Hematopoietic multipotent progenitor cell treated with erythropoietin and hydrocortisone succinate and interleukin-3 and kit ligand, for 17 days (in vitro differentiated cells): ENCODE results near the gene ICAM5.
"Not testable (repeated sequence)": the region's sequence is repeated elsewhere in the genome, so short reads cannot be mapped to it uniquely, and the experiment has no call there.

ENCODE experiments used
- DNase-seq: peaks from one replicate; pipeline ENCODE4 v3.0.0-alpha.2; 2015; ENCODE audit warnings: low spot score

ICAM5 gene

DNA sequence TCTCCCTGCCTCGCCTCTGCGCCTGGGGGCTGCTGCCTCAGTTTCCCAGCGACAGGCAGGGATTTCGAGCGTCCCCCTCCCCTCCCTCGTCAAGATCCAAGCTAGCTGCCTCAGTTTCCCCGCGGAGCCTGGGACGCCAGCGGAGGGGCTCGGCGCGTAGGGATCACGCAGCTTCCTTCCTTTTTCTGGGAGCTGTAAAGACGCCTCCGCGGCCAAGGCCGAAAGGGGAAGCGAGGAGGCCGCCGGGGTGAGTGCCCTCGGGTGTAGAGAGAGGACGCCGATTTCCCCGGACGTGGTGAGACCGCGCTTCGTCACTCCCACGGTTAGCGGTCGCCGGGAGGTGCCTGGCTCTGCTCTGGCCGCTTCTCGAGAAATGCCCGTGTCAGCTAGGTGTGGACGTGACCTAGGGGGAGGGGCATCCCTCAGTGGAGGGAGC is 19.6 kb upstream of the ICAM5 start:
- no peak for DNase-seq

DNA sequence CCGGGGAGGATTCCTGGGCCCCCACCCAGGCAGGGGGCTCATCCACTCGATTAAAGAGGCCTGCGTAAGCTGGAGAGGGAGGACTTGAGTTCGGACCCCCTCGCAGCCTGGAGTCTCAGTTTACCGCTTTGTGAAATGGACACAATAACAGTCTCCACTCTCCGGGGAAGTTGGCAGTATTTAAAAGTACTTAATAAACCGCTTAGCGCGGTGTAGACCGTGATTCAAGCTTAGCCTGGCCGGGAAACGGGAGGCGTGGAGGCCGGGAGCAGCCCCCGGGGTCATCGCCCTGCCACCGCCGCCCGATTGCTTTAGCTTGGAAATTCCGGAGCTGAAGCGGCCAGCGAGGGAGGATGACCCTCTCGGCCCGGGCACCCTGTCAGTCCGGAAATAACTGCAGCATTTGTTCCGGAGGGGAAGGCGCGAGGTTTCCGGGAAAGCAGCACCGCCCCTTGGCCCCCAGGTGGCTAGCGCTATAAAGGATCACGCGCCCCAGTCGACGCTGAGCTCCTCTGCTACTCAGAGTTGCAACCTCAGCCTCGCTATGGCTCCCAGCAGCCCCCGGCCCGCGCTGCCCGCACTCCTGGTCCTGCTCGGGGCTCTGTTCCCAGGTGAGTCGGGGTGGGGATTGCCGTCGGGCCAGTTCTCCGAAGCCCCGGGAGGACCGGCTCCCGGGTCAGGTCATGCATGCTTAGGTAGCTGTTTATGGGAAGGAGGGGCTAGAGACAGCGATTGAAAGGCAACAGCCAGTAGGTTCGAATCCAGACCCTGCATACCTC is 18.9 kb upstream of the ICAM5 start, which contains the start of gene ICAM1:
Gene ICAM1 (plus strand): TSS at position 505 of the 779 bp plus-strand sequence. CDS start 40 bp downstream, at position 545.
- DNase-seq = no peak

DNA sequence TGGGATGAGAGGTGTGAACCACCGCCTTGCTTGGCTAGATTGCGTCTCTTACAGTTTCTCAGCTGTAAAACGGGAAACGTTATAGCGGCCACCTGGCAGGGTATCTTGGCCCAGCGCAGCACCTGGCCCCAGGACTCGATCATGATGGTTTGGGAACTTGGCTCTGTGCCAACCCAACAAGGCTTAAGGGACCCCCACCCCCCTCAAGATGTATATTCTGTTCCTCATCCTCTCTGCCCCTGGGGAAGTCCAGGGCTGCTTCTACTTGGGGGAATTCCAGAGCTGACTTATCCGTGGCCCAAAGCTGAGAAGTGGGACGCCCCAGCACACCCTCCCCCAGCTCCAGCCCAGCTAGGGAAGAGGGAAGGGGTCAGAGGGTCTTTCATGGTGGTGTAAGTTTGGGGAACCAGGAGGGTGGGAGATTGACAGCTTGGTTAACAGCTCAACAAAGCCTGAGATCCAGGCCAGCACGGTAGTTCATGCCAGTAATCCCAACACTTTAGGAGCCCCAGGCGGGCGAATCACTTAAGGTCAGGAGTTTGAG is 18.1 kb upstream of the ICAM5 start:
- DNase-seq = no peak

DNA sequence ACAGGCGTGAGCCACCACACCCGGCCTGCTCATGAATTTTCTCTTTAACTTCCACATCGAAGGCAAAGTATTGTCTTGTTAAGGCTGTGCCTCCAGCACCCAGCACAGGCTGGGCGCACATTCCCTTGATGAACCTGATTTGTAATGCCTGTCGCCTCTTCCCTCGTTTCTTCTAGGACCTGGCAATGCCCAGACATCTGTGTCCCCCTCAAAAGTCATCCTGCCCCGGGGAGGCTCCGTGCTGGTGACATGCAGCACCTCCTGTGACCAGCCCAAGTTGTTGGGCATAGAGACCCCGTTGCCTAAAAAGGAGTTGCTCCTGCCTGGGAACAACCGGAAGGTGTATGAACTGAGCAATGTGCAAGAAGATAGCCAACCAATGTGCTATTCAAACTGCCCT is 15.2 kb upstream of the ICAM5 start:
- no peak for DNase-seq

DNA sequence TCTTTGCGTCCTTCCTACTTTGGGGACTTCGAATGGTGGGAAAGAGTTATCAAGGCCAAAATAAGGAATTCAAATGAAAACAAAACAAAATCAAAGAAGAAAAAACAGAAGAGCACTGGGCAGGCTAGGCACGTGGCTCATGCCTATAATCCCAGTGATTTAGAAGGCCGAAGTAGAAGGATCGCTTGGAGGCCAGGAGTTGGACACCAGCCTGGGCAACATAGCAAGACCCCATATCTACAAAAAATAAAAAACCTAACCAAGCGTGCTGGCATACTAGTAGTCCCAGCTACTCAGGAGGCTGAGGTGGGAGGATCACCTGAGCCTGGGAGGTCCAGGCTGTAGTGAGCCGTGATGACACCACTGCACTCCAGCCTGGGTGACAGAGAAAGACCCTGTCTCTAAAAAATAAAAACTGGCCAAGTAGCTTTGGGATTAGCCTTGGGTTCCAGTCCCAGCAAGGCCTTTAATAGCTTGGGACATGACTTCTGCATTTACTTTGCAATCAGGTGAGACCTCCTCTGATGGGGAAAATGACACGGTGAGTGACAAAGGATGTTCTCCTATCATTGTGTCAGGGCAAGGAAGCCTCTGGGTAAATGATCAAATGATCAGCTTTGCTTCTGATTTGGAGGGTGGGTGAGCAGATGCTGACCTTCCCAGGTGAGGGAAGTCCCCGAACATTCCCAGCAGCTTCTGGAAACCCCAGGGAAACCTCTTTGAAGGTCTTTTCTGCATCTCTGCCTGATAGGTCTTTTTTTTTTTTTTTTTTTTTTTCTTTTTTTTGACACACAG is 11.8 kb upstream of the ICAM5 start:
- no peak for DNase-seq

DNA sequence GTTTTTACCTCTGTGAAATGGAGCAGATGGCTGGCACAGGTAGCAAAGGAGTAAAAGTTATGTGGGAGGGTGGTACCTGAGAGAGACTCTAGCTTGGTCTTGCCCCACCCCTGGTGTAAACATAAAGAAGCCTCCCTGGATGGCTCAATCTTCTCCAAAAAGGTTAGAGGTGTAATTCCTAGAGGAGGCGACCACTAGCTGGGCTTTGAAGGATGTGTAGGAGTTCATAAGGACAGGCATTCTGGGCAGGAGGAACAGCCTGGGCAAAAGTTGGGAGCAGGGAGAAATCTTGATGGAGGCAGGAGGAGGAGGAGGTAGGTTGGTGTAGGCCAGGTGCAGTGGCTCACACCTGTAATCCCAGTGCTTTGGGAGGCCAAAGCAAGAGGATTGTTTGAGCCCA is 10.8 kb upstream of the ICAM5 start:
- DNase-seq = no peak

DNA sequence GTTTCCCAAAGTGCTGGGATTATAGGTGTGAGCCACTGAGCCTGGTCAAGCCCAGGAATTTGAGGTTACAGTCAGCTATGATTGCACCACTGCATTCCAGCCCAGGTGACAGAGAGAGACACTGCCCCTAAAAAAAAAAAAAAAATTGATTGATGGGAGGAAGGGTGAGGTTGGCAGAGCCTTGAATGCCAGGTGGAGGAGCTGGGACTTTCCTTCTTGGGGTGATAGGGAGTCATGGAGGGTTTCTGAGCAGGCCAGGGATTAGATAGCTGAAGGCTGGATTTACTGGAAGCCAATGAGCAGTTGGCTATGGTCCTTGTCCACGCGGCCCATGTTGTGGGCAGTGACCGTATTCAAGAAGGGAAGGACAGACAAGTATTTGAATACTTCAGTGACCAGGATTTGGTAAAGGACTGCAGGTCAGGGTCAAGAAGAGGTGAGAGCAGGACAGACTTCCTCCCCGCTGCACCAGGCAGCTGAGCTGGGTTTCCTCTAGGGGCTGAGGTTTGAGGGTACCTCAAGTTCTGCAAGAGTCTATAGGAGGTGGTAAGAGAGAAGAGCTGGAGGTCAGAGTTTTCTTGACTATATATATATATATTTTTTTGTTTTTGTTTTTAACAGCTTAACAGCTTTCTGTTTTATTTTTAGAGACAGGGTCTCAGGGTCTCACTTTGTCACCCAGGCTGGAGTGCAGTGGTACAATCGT is 9.9 kb upstream of the ICAM5 start:
- DNase-seq = no peak

DNA sequence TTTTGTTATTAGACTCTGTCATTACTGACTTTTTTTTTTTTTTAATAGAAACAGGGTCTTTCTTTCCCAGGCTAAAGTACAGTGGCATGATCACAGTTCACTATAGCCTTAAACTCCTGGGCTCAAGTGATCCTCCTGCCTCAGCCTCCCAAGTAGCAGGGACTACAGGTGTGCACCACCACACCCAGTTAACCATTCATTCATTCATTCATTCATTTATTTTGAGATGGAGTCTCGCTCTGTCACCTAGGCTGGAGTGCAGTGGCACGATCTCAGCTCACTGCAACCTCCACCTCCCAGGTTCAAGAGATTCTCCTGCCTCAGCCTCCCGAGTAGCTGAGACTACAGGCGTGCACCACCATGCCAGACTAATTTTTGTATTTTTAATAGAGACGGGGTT is 7.7 kb upstream of the ICAM5 start:
- not testable (repeated sequence) for DNase-seq

DNA sequence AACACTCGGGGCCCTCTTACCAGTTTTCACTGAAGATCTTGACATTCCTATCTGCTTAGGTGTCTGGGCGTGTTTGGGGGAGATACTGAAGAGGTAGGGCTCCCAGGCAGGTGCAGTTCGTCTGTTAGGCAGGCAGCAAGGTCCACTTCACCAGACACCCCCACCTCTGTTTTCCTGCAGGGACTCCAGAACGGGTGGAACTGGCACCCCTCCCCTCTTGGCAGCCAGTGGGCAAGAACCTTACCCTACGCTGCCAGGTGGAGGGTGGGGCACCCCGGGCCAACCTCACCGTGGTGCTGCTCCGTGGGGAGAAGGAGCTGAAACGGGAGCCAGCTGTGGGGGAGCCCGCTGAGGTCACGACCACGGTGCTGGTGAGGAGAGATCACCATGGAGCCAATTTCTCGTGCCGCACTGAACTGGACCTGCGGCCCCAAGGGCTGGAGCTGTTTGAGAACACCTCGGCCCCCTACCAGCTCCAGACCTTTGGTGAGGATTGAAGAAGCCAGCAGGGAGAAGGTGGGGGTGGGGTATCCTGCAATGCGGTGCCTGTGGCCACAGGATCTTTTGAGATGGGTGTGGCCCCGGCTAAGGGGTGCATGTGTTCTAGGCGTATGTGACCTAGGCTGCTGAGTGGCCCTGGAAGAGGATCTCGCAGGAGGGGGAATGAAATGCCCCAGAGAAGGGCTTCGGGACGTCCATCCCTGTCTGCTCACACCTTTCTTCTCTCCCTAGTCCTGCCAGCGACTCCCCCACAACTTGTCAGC is 6.3 kb upstream of the ICAM5 start:
- no peak for DNase-seq

DNA sequence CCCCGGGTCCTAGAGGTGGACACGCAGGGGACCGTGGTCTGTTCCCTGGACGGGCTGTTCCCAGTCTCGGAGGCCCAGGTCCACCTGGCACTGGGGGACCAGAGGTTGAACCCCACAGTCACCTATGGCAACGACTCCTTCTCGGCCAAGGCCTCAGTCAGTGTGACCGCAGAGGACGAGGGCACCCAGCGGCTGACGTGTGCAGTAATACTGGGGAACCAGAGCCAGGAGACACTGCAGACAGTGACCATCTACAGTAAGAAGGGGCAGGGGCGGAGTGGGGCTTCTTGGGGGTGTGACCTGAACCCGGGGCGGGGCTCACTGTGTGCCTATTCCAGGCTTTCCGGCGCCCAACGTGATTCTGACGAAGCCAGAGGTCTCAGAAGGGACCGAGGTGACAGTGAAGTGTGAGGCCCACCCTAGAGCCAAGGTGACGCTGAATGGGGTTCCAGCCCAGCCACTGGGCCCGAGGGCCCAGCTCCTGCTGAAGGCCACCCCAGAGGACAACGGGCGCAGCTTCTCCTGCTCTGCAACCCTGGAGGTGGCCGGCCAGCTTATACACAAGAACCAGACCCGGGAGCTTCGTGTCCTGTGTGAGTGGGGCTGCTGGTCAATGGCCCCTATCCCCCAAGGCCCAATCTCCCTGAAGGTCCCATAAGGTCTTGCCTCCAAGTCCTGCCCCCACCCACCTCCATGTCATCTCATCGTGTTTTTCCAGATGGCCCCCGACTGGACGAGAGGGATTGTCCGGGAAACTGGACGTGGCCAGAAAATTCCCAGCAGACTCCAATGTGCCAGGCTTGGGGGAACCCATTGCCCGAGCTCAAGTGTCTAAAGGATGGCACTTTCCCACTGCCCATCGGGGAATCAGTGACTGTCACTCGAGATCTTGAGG is 5.4 kb upstream of the ICAM5 start:
- DNase-seq = no peak

DNA sequence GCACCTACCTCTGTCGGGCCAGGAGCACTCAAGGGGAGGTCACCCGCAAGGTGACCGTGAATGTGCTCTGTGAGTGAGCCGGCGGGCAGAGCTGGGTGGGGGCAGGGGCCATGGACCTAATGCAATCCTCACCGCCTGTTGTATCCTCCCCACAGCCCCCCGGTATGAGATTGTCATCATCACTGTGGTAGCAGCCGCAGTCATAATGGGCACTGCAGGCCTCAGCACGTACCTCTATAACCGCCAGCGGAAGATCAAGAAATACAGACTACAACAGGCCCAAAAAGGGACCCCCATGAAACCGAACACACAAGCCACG is 4.8 kb upstream of the ICAM5 start:
- no peak for DNase-seq

DNA sequence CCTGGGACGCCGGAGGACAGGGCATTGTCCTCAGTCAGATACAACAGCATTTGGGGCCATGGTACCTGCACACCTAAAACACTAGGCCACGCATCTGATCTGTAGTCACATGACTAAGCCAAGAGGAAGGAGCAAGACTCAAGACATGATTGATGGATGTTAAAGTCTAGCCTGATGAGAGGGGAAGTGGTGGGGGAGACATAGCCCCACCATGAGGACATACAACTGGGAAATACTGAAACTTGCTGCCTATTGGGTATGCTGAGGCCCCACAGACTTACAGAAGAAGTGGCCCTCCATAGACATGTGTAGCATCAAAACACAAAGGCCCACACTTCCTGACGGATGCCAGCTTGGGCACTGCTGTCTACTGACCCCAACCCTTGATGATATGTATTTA is 4.4 kb upstream of the ICAM5 start:
- DNase-seq = no peak

DNA sequence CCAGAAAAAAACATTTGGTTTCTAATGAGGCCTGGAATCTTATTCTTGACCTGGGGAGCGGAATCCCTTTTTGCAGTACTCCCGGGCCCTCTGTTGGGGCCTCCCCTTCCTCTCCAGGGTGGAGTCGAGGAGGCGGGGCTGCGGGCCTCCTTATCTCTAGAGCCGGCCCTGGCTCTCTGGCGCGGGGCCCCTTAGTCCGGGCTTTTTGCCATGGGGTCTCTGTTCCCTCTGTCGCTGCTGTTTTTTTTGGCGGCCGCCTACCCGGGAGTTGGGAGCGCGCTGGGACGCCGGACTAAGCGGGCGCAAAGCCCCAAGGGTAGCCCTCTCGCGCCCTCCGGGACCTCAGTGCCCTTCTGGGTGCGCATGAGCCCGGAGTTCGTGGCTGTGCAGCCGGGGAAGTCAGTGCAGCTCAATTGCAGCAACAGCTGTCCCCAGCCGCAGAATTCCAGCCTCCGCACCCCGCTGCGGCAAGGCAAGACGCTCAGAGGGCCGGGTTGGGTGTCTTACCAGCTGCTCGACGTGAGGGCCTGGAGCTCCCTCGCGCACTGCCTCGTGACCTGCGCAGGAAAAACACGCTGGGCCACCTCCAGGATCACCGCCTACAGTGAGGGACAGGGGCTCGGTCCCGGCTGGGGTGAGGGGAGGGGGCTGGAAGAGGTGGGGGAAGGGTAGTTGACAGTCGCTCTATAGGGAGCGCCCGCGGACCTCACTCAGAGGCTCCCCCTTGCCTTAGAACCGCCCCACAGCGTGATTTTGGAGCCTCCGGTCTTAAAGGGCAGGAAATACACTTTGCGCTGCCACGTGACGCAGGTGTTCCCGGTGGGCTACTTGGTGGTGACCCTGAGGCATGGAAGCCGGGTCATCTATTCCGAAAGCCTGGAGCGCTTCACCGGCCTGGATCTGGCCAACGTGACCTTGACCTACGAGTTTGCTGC is 2.7 kb upstream of the ICAM5 start, which contains the start of gene ICAM4:
Gene ICAM4 (plus strand): TSS at position 153 of the 935 bp plus-strand sequence. CDS start 58 bp downstream, at position 211.
- DNase-seq = peak; percentile 85

DNA sequence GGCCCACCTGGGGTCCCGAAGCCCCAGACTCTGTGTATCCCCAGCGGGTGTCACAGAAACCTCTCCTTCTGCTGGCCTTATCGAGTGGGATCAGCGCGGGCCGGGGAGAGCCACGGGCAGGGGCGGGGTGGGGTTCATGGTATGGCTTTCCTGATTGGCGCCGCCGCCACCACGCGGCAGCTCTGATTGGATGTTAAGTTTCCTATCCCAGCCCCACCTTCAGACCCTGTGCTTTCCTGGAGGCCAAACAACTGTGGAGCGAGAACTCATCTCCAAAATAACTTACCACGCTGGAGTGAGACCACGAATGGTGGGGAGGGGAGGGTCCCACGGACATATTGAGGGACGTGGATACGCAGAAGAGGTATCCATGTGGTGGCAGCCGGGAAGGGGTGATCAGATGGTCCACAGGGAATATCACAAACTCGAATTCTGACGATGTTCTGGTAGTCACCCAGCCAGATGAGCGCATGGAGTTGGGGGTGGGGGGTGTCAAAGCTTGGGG is 1.0 kb upstream of the ICAM5 start:
- DNase-seq = peak; percentile 86

DNA sequence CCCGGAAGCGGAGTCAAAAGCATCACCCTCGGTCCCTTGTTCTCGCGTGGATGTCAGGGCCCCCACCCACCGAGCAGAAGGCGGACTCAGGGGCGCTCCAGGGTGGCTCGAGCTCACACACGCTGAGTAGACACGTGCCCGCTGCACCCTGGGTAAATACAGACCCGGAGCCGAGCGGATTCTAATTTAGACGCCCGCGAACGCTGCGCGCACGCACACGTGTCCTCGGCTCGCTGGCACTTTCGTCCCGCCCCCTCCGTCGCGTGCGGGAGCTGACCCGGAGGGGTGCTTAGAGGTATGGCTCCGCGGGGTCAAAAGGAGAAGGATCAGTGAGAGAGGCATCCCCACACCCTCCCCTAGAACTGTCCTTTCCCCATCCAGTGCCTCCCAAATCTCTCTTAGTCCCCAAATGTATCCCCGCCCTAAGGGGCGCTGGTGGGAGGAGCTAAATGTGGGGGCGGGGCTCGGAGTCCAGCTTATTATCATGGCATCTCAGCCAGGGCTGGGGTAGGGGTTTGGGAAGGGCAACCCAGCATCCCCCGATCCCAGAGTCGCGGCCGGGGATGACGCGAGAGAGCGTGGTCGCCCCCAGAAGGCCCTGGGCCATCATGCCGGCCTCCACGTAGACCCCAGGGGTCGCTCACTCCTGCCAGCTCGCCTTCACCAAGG is 451 bp upstream of the ICAM5 start:
- DNase-seq = peak; percentile 82

DNA sequence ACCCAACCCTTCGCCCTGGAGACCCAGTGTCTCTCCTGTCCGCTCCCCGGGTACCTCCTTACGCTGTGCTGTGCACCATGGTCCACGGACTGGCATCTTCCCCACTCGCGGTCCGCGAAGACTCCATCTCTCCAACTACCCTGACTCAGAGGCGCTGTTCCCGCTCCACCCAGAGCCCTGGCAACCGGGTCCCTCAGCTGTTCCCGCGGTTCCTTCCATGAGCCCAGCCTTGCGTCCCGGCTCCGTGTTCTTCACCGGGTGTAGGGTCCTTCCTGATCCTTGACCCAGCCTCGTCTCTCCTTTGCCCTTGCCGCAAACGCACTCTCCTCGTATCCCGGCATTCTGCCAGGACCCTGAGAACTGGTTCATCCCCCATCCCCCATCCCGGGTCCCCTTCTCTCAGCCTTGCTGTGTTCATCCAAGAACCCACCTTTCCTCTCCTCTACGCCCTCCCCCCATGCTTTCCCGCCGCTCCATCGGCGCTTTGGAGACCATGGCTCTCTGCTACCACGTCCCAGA is 664 bp downstream of the ICAM5 start:
- no peak for DNase-seq

DNA sequence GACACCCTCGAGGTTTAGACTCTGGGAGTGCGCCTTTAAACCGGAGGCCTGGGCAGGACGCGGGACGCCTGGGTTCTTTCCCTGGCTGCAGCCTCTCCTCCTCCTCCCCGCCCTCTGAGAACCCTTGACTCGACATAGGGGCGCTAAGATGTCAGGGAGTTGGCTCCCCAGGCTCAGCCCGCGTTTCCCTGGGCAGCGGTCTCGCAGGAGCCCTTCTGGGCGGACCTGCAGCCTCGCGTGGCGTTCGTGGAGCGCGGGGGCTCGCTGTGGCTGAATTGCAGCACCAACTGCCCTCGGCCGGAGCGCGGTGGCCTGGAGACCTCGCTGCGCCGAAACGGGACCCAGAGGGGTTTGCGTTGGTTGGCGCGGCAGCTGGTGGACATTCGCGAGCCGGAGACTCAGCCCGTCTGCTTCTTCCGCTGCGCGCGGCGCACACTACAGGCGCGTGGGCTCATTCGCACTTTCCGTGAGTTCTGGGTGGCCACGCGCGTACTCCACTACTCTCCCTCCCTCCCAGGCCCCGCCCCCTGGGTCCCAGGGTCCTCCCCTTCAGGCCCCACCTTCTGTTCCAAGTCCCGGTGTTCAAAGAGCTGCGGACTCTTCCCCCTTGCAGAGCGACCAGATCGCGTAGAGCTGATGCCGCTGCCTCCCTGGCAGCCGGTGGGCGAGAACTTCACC is 1.3 kb downstream of the ICAM5 start:
- peak; percentile 83 for DNase-seq
